Endodermal cell (in vitro differentiated cells): Measurements from ENCODE around the gene KCNQ2. TPM values are rescaled to one million over a fixed set of nuclear protein-coding genes. Genes with fewer than 3 reads are reported as not detected.

Source experiments
- DNase-seq: peaks from one replicate; pipeline ENCODE4 v3.0.0-alpha.2; 2017
- H3K27ac ChIP-seq: 2 replicates; pipeline ENCODE4 v1.5.1; 2013; ENCODE audit warnings: mild to moderate bottlenecking, low read depth, low read length, moderate library complexity
- H3K27me3 ChIP-seq: 2 replicates; pipeline ENCODE4 v1.6.1; 2013; ENCODE audit warnings: mild to moderate bottlenecking, low read length, moderate library complexity; ENCODE audit not compliant: insufficient read depth, control insufficient read depth, poor library complexity, severe bottlenecking
- H3K36me3 ChIP-seq: 2 replicates; pipeline ENCODE4 v1.7.0; 2013; ENCODE audit warnings: mild to moderate bottlenecking, low read length, moderate library complexity; ENCODE audit not compliant: control insufficient read depth, insufficient read depth
- H3K4me1 ChIP-seq: one replicate; pipeline ENCODE4 v1.7.0; 2013; ENCODE audit warnings: low read length; ENCODE audit not compliant: control insufficient read depth, insufficient read depth
- H3K4me3 ChIP-seq: 2 replicates; pipeline ENCODE4 v1.5.1; 2013; ENCODE audit warnings: mild to moderate bottlenecking, low read length, moderate library complexity
- H3K9ac ChIP-seq: 2 replicates; pipeline ENCODE4 v1.6.1; 2013; ENCODE audit warnings: mild to moderate bottlenecking, low read length, moderate library complexity; ENCODE audit not compliant: poor library complexity, severe bottlenecking; ENCODE audit errors: extremely low read depth
- H3K9me3 ChIP-seq: 2 replicates; pipeline ENCODE4 v1.6.1; 2013; ENCODE audit warnings: mild to moderate bottlenecking, low read length, moderate library complexity; ENCODE audit not compliant: control insufficient read depth
- H3K27ac Mint-ChIP-seq: 2 replicates; pipeline ENCODE4 v1.8.0; 2020; ENCODE audit warnings: mixed read lengths
- H3K27me3 Mint-ChIP-seq: 2 replicates; pipeline ENCODE4 v1.8.0; 2021; ENCODE audit warnings: mild to moderate bottlenecking, mixed read lengths; ENCODE audit not compliant: insufficient read depth
- H3K36me3 Mint-ChIP-seq: 2 replicates; pipeline ENCODE4 v1.8.0; 2020; ENCODE audit warnings: low read depth, mixed read lengths
- H3K4me1 Mint-ChIP-seq: 2 replicates; pipeline ENCODE4 v1.8.0; 2020; ENCODE audit warnings: mixed read lengths
- H3K4me3 Mint-ChIP-seq: 2 replicates; pipeline ENCODE4 v1.8.0; 2020; ENCODE audit warnings: mild to moderate bottlenecking, moderate library complexity, mixed read lengths
- H3K9me3 Mint-ChIP-seq: 2 replicates; pipeline ENCODE4 v1.8.0; 2020; ENCODE audit warnings: mild to moderate bottlenecking, mixed read lengths
- CTCF ChIP-seq: fragments of 200-600 bp; sonication (generic); conservative IDR thresholded peaks from 2 replicates; pipeline ENCODE4 v1.5.0; 2021; ENCODE audit warnings: antibody characterized with exemption, mild to moderate bottlenecking
- WGBS, 2 experiments: methylation state at CpG; one replicate each; pipeline versions ENCODE4 v1.1.5 to v1.1.7; 2013; ENCODE audit warnings: missing lambda C conversion rate in 2 of 2, mixed read lengths in 1 of 2; ENCODE audit not compliant: insufficient coverage in 1 of 2, insufficient read length in 1 of 2; 5-methylcytosine and 5-hydroxymethylcytosine counted together
- total RNA-seq, 2 donors: library from RNA; stranded (reverse); fragmentation: NEBNext Ultra II Directional in 1 of 2; extraction: Animal tissue kit (Norgen Biotek cat#: 25700) in 1 of 2; gene quantifications; 2 replicates in 1 of 2; 3 replicates in 1 of 2; pipeline ENCODE4 v1.2.1, GENCODE V29; 2021

KCNQ2 gene
- total RNA-seq, 2 donors from 2014 or later = 36.4 to 62.8 TPM

- Mint-ChIP-seq H3K4me1 (no peaks in the 10 kb centered on the region), H3K4me3 (no peak overlapping the region), H3K36me3 (no peaks in the 10 kb centered on the region), H3K27ac (no peak overlapping the region), H3K9me3 (peaks cover 44% of the 10 kb centered on the region), H3K27me3 (no peaks in the 10 kb centered on the region)
- 84 to 90% methylated on average over 7 to 18 of the region's 18 CpGs for WGBS, 2 experiments
- H3K9ac ChIP-seq = no peak overlapping the region
- no peaks in the 10 kb centered on the region for H3K27me3 ChIP-seq
- H3K9me3 ChIP-seq = peaks cover 31% of the 10 kb centered on the region
- no peak for DNase-seq
- H3K4me1 ChIP-seq = no peaks in the 10 kb centered on the region
- H3K27ac ChIP-seq = no peak overlapping the region
- no peaks in the 10 kb centered on the region for H3K36me3 ChIP-seq
- TF ChIP-seq CTCF = no peak
- no peak overlapping the region for H3K4me3 ChIP-seq
These were observed 86.0 kb downstream of the KCNQ2 start for GRCh38 chr20:63386491-63386890.

GRCh38 chr20:63385819-63386218, 86.6 kb downstream of the KCNQ2 start:
- Mint-ChIP-seq H3K27me3 (no peaks in the 10 kb centered on the region), H3K4me3 (no peak overlapping the region), H3K36me3 (no peaks in the 10 kb centered on the region), H3K4me1 (no peaks in the 10 kb centered on the region), H3K27ac (no peak overlapping the region), H3K9me3 (peaks cover 44% of the 10 kb centered on the region)
- no peak overlapping the region for H3K27ac ChIP-seq
- H3K4me1 ChIP-seq = no peaks in the 10 kb centered on the region
- H3K9me3 ChIP-seq = peaks cover 31% of the 10 kb centered on the region
- H3K9ac ChIP-seq = no peak overlapping the region
- no peak for TF ChIP-seq CTCF
- no peak overlapping the region for H3K4me3 ChIP-seq
- no peak for DNase-seq
- no peaks in the 10 kb centered on the region for H3K36me3 ChIP-seq
- no peaks in the 10 kb centered on the region for H3K27me3 ChIP-seq
- WGBS, 2 experiments = 86 to 96% methylated on average over 5 to 6 of the region's 6 CpGs

GRCh38 chr20:63384336-63384735, 88.1 kb downstream of the KCNQ2 start:
- H3K9ac ChIP-seq = no peak overlapping the region
- peaks cover 44% of the 10 kb centered on the region for H3K9me3 Mint-ChIP-seq
- no peak overlapping the region for H3K4me3 Mint-ChIP-seq
- no peaks in the 10 kb centered on the region for H3K36me3 Mint-ChIP-seq
- H3K4me1 ChIP-seq = no peaks in the 10 kb centered on the region
- no peak overlapping the region for H3K4me3 ChIP-seq
- H3K36me3 ChIP-seq = no peaks in the 10 kb centered on the region
- no peaks in the 10 kb centered on the region for H3K27me3 ChIP-seq
- TF ChIP-seq CTCF = no peak
- no peak overlapping the region for H3K27ac ChIP-seq
- no peak overlapping the region for H3K27ac Mint-ChIP-seq
- no peak for DNase-seq
- WGBS, 2 experiments = 90 to 93% methylated on average over 15 to 18 of the region's 18 CpGs
- H3K9me3 ChIP-seq = peaks cover 31% of the 10 kb centered on the region
- no peaks in the 10 kb centered on the region for H3K4me1 Mint-ChIP-seq
- H3K27me3 Mint-ChIP-seq = no peaks in the 10 kb centered on the region
